HFFc6 (cell line): ENCODE data around the gene ATP8A2. TPM values are rescaled to one million over a fixed set of nuclear protein-coding genes. Genes with fewer than 3 reads are reported as not detected.

Source experiments
- DNase-seq: peaks from one replicate; pipeline ENCODE4 v3.0.0-alpha.2; 2018
- H3K27ac Mint-ChIP-seq: 2 replicates; pipeline ENCODE4 v1.8.0; 2020; ENCODE audit warnings: mild to moderate bottlenecking, mixed read lengths
- H3K27me3 Mint-ChIP-seq: 2 replicates; pipeline ENCODE4 v1.8.0; 2021; ENCODE audit warnings: mild to moderate bottlenecking, moderate library complexity, mixed read lengths; ENCODE audit not compliant: insufficient read depth
- H3K36me3 Mint-ChIP-seq: 2 replicates; pipeline ENCODE4 v1.8.0; 2021; ENCODE audit warnings: low read depth, mixed read lengths
- H3K4me1 Mint-ChIP-seq: 2 replicates; pipeline ENCODE4 v1.8.0; 2020; ENCODE audit warnings: low read depth, mixed read lengths
- H3K4me3 Mint-ChIP-seq: 2 replicates; pipeline ENCODE4 v1.8.0; 2020; ENCODE audit warnings: mild to moderate bottlenecking, moderate library complexity, mixed read lengths
- H3K9me3 Mint-ChIP-seq: 2 replicates; pipeline ENCODE4 v1.8.0; 2020; ENCODE audit warnings: mild to moderate bottlenecking, mixed read lengths
- CTCF ChIP-seq: fragments of 200-600 bp; sonication (generic); IDR thresholded peaks from 2 replicates; pipeline ENCODE4 v1.5.0; 2021; ENCODE audit warnings: antibody characterized with exemption, mild to moderate bottlenecking
- total RNA-seq, 6 experiments: library from RNA; stranded (reverse); fragmentation: NEBNext Ultra II Directional; extraction: Animal tissue kit (Norgen Biotek cat#: 25700); gene quantifications; 2 replicates in 1 of 6; 3 replicates in 5 of 6; pipeline ENCODE4 v1.2.3, GENCODE V29; 2021

ATP8A2 gene
- total RNA-seq, 6 experiments from 2014 or later: 0.02 TPM; not detected in 5

GRCh38 chr13:25890671-25891212 lies 519.0 kb downstream of the ATP8A2 start:
- no peak for DNase-seq
- Mint-ChIP-seq H3K4me1 (no peaks in the 10 kb centered on the region), H3K27ac (no peak overlapping the region), H3K36me3 (no peaks in the 10 kb centered on the region; the same call in 1 of the 2 replicates), H3K27me3 (no peaks in the 10 kb centered on the region), H3K9me3 (peaks cover 25% of the 10 kb centered on the region), H3K4me3 (no peak overlapping the region)
- no peak for TF ChIP-seq CTCF

GRCh38 chr13:25898991-25899390 lies 527.2 kb downstream of the ATP8A2 start:
- H3K4me1 Mint-ChIP-seq: no peaks in the 10 kb centered on the region
- DNase-seq: no peak
- peaks cover 9% of the 10 kb centered on the region; the same call in 1 of the 2 replicates for H3K36me3 Mint-ChIP-seq
- no peak for TF ChIP-seq CTCF
- H3K9me3 Mint-ChIP-seq: peaks cover 29% of the 10 kb centered on the region
- no peak overlapping the region for H3K27ac Mint-ChIP-seq
- no peak overlapping the region for H3K4me3 Mint-ChIP-seq
- peaks cover 2% of the 10 kb centered on the region; the same call in 1 of the 2 replicates for H3K27me3 Mint-ChIP-seq

- Mint-ChIP-seq H3K36me3 (peaks cover 9% of the 10 kb centered on the region; the same call in 1 of the 2 replicates), H3K4me3 (no peak overlapping the region), H3K27ac (no peak overlapping the region), H3K9me3 (peaks cover 29% of the 10 kb centered on the region), H3K27me3 (peaks cover 2% of the 10 kb centered on the region; the same call in 1 of the 2 replicates), H3K4me1 (no peaks in the 10 kb centered on the region)
- no peak for DNase-seq
- TF ChIP-seq CTCF: no peak
These were observed 527.7 kb downstream of the ATP8A2 start for GRCh38 chr13:25899464-25899863.

GRCh38 chr13:25899952-25900351 lies 528.2 kb downstream of the ATP8A2 start:
- Mint-ChIP-seq H3K27ac (no peak overlapping the region), H3K36me3 (peaks cover 9% of the 10 kb centered on the region; the same call in 1 of the 2 replicates), H3K4me3 (no peak overlapping the region), H3K27me3 (peaks cover 2% of the 10 kb centered on the region; the same call in 1 of the 2 replicates), H3K9me3 (peaks cover 29% of the 10 kb centered on the region), H3K4me1 (no peaks in the 10 kb centered on the region)
- no peak for TF ChIP-seq CTCF
- DNase-seq: no peak

GRCh38 chr13:25901460-25902376 lies 529.9 kb downstream of the ATP8A2 start:
- peaks cover 29% of the 10 kb centered on the region for H3K9me3 Mint-ChIP-seq
- peaks cover 2% of the 10 kb centered on the region; the same call in 1 of the 2 replicates for H3K27me3 Mint-ChIP-seq
- H3K36me3 Mint-ChIP-seq: peaks cover 9% of the 10 kb centered on the region; the same call in 1 of the 2 replicates
- TF ChIP-seq CTCF: no peak
- H3K27ac Mint-ChIP-seq: no peak overlapping the region
- no peak overlapping the region for H3K4me3 Mint-ChIP-seq
- no peak for DNase-seq
- no peaks in the 10 kb centered on the region for H3K4me1 Mint-ChIP-seq
